Measurements from ENCODE around the gene CDK2.

Gene CDK2

GRCh38 chr12:55963760-55964159, 2.9 kb upstream of the CDK2 start:
- no peak overlapping the region for H3K4me2 ChIP-seq
- no peak for TF ChIP-seq Cebpa-rat (IDR thresholded peaks at IDR 0.05)
- no peaks in the 10 kb centered on the region for H3K9me3 ChIP-seq
- H3K4me1 ChIP-seq, result peaks cover 30% of the 10 kb centered on the region
- no peak overlapping the region for H3K9ac ChIP-seq
- H3K4me3 ChIP-seq, result no peak overlapping the region
- peaks cover 7% of the 10 kb centered on the region for H3K36me3 ChIP-seq
- no peaks in the 10 kb centered on the region for H3K27me3 ChIP-seq
- H4K20me1 ChIP-seq, result no peaks in the 10 kb centered on the region
- H3K27ac ChIP-seq, result no peak overlapping the region

GRCh38 chr12:55965240-55965639, 1.4 kb upstream of the CDK2 start:
- Histone ChIP-seq H4K20me1 (no peaks in the 10 kb centered on the region), H3K4me1 (peaks cover 33% of the 10 kb centered on the region), H3K27me3 (no peaks in the 10 kb centered on the region), H3K36me3 (peaks cover 22% of the 10 kb centered on the region), H3K27ac (no peak overlapping the region), H3K9ac (no peak overlapping the region), H3K9me3 (no peaks in the 10 kb centered on the region), H3K4me2 (peak overlapping the region; percentile 98), H3K4me3 (no peak overlapping the region)
- no peak for TF ChIP-seq Cebpa-rat (IDR thresholded peaks at IDR 0.05)

- Histone ChIP-seq H3K36me3 (peaks cover 29% of the 10 kb centered on the region), H4K20me1 (no peaks in the 10 kb centered on the region), H3K27ac (peak within 1 kb of the TSS; percentile 73)
These were observed 656 bp upstream of the CDK2 start, which contains the start of gene PMEL for GRCh38 chr12:55965941-55966407. Gene PMEL (minus strand): TSS chr12:55966042. CDS start chr12:55966011, 31 bp downstream.

GRCh38 chr12:55969356-55969755, 2.7 kb downstream of the CDK2 start:
- Histone ChIP-seq H3K4me1 (peaks cover 59% of the 10 kb centered on the region), H3K9ac (no peak overlapping the region), H3K27ac (no peak overlapping the region), H3K36me3 (peaks cover 41% of the 10 kb centered on the region), H3K9me3 (no peaks in the 10 kb centered on the region), H3K4me3 (no peak overlapping the region), H3K4me2 (no peak overlapping the region), H3K27me3 (no peaks in the 10 kb centered on the region), H4K20me1 (no peaks in the 10 kb centered on the region)
- no peak for TF ChIP-seq Cebpa-rat (IDR thresholded peaks at IDR 0.05)

More at GRCh38 chr12:55965941-55966407, 656 bp upstream of the CDK2 start, which contains the start of gene PMEL:
- Histone ChIP-seq H3K9me3 (no peaks in the 10 kb centered on the region), H3K4me2 (peak within 1 kb of the TSS; percentile 98), H3K4me1 (peaks cover 39% of the 10 kb centered on the region), H3K9ac (peak within 1 kb of the TSS; percentile 90), H3K4me3 (peak within 1 kb of the TSS; percentile 78), H3K27me3 (no peaks in the 10 kb centered on the region)
- no peak for TF ChIP-seq Cebpa-rat (IDR thresholded peaks at IDR 0.05)

- Histone ChIP-seq H3K4me2 (peak overlapping the region; percentile 28; the same call in 1 of the 2 replicates), H3K4me3 (no peak overlapping the region), H3K27me3 (no peaks in the 10 kb centered on the region), H3K36me3 (peaks cover 41% of the 10 kb centered on the region), H3K9ac (no peak overlapping the region), H3K27ac (no peak overlapping the region), H3K4me1 (peaks cover 62% of the 10 kb centered on the region), H3K9me3 (no peaks in the 10 kb centered on the region), H4K20me1 (no peaks in the 10 kb centered on the region)
- no peak for TF ChIP-seq Cebpa-rat (IDR thresholded peaks at IDR 0.05)
These were observed 4.1 kb downstream of the CDK2 start for GRCh38 chr12:55970775-55971174.

GRCh38 chr12:55972042-55972441, 5.4 kb downstream of the CDK2 start:
- Histone ChIP-seq H3K4me2 (peak overlapping the region; percentile 83), H3K4me3 (no peak overlapping the region), H3K9me3 (no peaks in the 10 kb centered on the region), H3K9ac (no peak overlapping the region), H3K36me3 (peaks cover 41% of the 10 kb centered on the region), H4K20me1 (no peaks in the 10 kb centered on the region), H3K27ac (no peak overlapping the region), H3K27me3 (no peaks in the 10 kb centered on the region), H3K4me1 (peaks cover 68% of the 10 kb centered on the region)
- no peak for TF ChIP-seq Cebpa-rat (IDR thresholded peaks at IDR 0.05)

- H3K4me2 ChIP-seq, result peak overlapping the region; percentile 83
- H3K9ac ChIP-seq, result peak overlapping the region; percentile 72
- H3K36me3 ChIP-seq, result peaks cover 41% of the 10 kb centered on the region
- no peak overlapping the region for H3K27ac ChIP-seq
- peaks cover 68% of the 10 kb centered on the region for H3K4me1 ChIP-seq
- no peak for TF ChIP-seq Cebpa-rat (IDR thresholded peaks at IDR 0.05)
- no peaks in the 10 kb centered on the region for H3K27me3 ChIP-seq
- H3K4me3 ChIP-seq, result peak overlapping the region; percentile 98
- H3K9me3 ChIP-seq, result no peaks in the 10 kb centered on the region
- H4K20me1 ChIP-seq, result no peaks in the 10 kb centered on the region; the same call in 1 of the 2 replicates
These were observed 5.8 kb downstream of the CDK2 start for GRCh38 chr12:55972456-55972855.

- H4K20me1 ChIP-seq, result no peaks in the 10 kb centered on the region; the same call in 1 of the 2 replicates
- H3K4me1 ChIP-seq, result peaks cover 68% of the 10 kb centered on the region
- H3K4me2 ChIP-seq, result peak overlapping the region; percentile 83
- no peak for TF ChIP-seq Cebpa-rat (IDR thresholded peaks at IDR 0.05)
- peak overlapping the region; percentile 72 for H3K9ac ChIP-seq
- H3K27ac ChIP-seq, result peak overlapping the region; percentile 28; the same call in 1 of the 2 replicates
- no peaks in the 10 kb centered on the region for H3K27me3 ChIP-seq
- no peaks in the 10 kb centered on the region for H3K9me3 ChIP-seq
- H3K4me3 ChIP-seq, result peak overlapping the region; percentile 98
- H3K36me3 ChIP-seq, result peaks cover 40% of the 10 kb centered on the region
These were observed 6.4 kb downstream of the CDK2 start for GRCh38 chr12:55972911-55973598.

GRCh38 chr12:55973599-55974307, 7.1 kb downstream of the CDK2 start, which contains the start of gene RAB5B:
Gene RAB5B (plus strand): TSS chr12:55974078. CDS start chr12:55986961, 12,883 bp downstream.
- peaks cover under 1% of the 10 kb centered on the region; the same call in 1 of the 2 replicates for H4K20me1 ChIP-seq
- H3K36me3 ChIP-seq, result peaks cover 36% of the 10 kb centered on the region
- no peak for TF ChIP-seq Cebpa-rat (IDR thresholded peaks at IDR 0.05)
- no peaks in the 10 kb centered on the region for H3K9me3 ChIP-seq
- H3K27ac ChIP-seq, result peak within 1 kb of the TSS; percentile 84
- peak within 1 kb of the TSS; percentile 90 for H3K4me2 ChIP-seq
- peak within 1 kb of the TSS; percentile 98 for H3K4me3 ChIP-seq
- peak within 1 kb of the TSS; percentile 94 for H3K9ac ChIP-seq
- H3K27me3 ChIP-seq, result no peaks in the 10 kb centered on the region
- peaks cover 68% of the 10 kb centered on the region for H3K4me1 ChIP-seq

All from BLaER1 (cell line).